Common myeloid progenitor, CD34-positive (primary cell): Measurements from ENCODE around the gene MYLK.
"Not testable (repeated sequence)": the region's sequence is repeated elsewhere in the genome, so short reads cannot be mapped to it uniquely, and the experiment has no call there.

Source experiments
- CTCF ChIA-PET: fragments of 350-600 bp; sonication (Branson Sonifier 250); formaldehyde crosslinking; loops from one replicate; lab custom pipeline; 2021; ENCODE audit warnings: antibody characterized with exemption; lab: Charles Lee
- POLR2A ChIA-PET: fragments of 350-600 bp; sonication (Branson Sonifier 250); formaldehyde crosslinking; loops from one replicate; lab custom pipeline; 2021; ENCODE audit warnings: antibody characterized with exemption; lab: Charles Lee
- DNase-seq, 3 donors: peaks; one replicate each; pipeline versions ENCODE4 v3.0.0 to v3.0.0-alpha.2; 2013
- H3K27ac ChIP-seq, 2 experiments: 1 replicate in 1 of 2; 2 replicates in 1 of 2; pipeline ENCODE4 v1.7.0; 2013; ENCODE audit warnings: inconsistent platforms in 2 of 2, low read length in 2 of 2, mild to moderate bottlenecking in 2 of 2, low read depth in 1 of 2, moderate library complexity in 1 of 2; ENCODE audit not compliant: severe bottlenecking in 2 of 2, insufficient read depth in 1 of 2, poor library complexity in 1 of 2
- H3K27me3 ChIP-seq, 5 experiments: replicated peaks in 2 of 5; 1 replicate in 3 of 5; 2 replicates in 2 of 5; pipeline versions ENCODE4 v1.6.1 to v1.7.0; 2013; ENCODE audit warnings: low read length in 4 of 5, mild to moderate bottlenecking in 2 of 5, moderate library complexity in 2 of 5, inconsistent platforms in 1 of 5; ENCODE audit not compliant: insufficient read depth in 5 of 5, control insufficient read depth in 4 of 5
- H3K36me3 ChIP-seq, 4 experiments: 1 replicate in 2 of 4; 2 replicates in 2 of 4; pipeline versions ENCODE4 v1.6.1 to v1.7.0; 2013; ENCODE audit warnings: low read length in 3 of 4, control low read depth in 1 of 4, mild to moderate bottlenecking in 1 of 4; ENCODE audit not compliant: control insufficient read depth in 4 of 4, insufficient read depth in 4 of 4
- H3K4me1 ChIP-seq, 4 experiments: 1 replicate in 3 of 4; 2 replicates in 1 of 4; pipeline versions ENCODE4 v1.6.1 to v1.7.1; 2013; ENCODE audit warnings: low read length in 3 of 4, mild to moderate bottlenecking in 3 of 4, control low read depth in 1 of 4, inconsistent platforms in 1 of 4, moderate library complexity in 1 of 4; ENCODE audit not compliant: control insufficient read depth in 4 of 4, insufficient read depth in 4 of 4; ENCODE audit errors: control extremely low read depth in 1 of 4
- H3K4me3 ChIP-seq, 7 experiments: 1 replicate in 4 of 7; 2 replicates in 3 of 7; pipeline versions ENCODE4 v1.5.1 to v1.7.0; 2013; ENCODE audit warnings: mild to moderate bottlenecking in 7 of 7, low read length in 6 of 7, moderate library complexity in 6 of 7, inconsistent platforms in 2 of 7, low read depth in 2 of 7, control low read depth in 1 of 7; ENCODE audit not compliant: insufficient read depth in 4 of 7, control insufficient read depth in 1 of 7; ENCODE audit errors: extremely low read depth in 1 of 7
- H3K9me3 ChIP-seq, 5 experiments: 1 replicate in 4 of 5; 2 replicates in 1 of 5; pipeline versions ENCODE4 v1.6.1 to v1.7.1; 2013; ENCODE audit warnings: low read length in 4 of 5, mild to moderate bottlenecking in 2 of 5, inconsistent platforms in 1 of 5, low read depth in 1 of 5, moderate library complexity in 1 of 5; ENCODE audit not compliant: control insufficient read depth in 4 of 5, insufficient read depth in 2 of 5; ENCODE audit errors: control extremely low read depth in 1 of 5
- WGBS: methylation state at CpG from one replicate; pipeline ENCODE4 v1.1.5; 2013; ENCODE audit not compliant: insufficient coverage; 5-methylcytosine and 5-hydroxymethylcytosine counted together

Gene MYLK

DNA sequence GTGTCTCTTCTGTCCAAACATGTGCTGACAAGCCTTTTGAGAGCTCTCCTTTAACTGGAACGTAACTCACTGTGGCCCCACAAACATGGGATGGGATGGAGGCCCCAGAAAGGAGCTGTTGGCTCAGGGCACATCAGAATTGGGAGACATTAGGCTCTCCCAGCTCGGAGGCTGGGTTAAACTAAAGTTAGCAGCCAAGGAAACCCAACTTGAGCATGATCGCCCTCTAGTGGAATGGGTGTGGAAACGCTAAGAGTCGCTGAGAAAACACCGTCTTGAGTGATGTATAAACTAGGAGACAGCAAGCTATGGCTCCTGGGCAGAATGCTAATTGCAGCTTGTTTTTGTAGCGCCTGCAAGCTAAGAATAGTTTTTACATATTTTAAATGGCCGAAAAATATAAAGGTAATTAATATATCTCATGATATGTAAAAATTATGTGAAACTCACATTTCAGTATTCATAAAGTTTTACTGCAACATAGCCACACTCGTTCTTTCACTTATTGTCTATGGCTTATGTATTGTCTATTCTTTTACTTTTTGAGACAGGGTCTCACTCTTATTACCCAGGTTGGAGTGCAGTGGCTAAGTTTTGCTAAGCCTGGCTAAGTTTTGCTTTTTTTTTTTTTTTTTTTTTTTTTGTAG is 160.5 kb downstream of the MYLK start:
- Histone ChIP-seq H3K9me3 (no peaks in the 10 kb centered on the region), H3K36me3 (no peaks in the 10 kb centered on the region), H3K4me1 (peaks cover 0 to 12% (median 2%) of the 10 kb centered on the region in 4 experiments), H3K27ac (no peak overlapping the region), H3K4me3 (peak overlapping the region in 2 of 7 experiments; percentile 22 to 64), H3K27me3 (no peaks in the 10 kb centered on the region)
- POLR2A ChIA-PET = no interaction called here
- WGBS = 11% methylated on average over 6 of the region's 9 CpGs
- DNase-seq = peak; percentile 78 to 91 (median 87)
- CTCF ChIA-PET = interaction anchor here (0.6 to 8.3 kb wide), 22 partner anchors 10 to 209 kb away, joined by 3 to 73 read pairs (median 4); no protein-coding TSS in a partner anchor

DNA sequence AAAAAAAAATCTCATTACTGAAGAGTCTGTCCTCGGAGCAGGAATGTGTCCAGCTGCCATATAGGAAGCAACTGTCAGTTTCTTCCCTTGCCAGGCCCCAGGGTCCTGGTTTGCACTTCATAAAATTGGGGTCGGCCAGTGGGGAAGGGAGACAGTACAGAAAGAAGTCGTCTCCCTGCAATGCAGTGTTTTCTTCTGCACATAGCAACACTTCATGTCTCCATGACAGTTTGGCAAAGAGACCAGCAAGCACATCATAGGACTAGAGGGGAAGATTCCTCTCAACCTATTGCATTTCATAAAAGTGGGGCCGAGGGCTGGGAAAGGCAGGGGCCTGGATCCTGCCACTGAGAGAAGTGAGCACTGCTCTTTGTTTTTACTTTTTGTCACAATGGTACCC is 161.1 kb downstream of the MYLK start:
- Histone ChIP-seq H3K36me3 (no peaks in the 10 kb centered on the region), H3K4me3 (no peak overlapping the region), H3K27me3 (no peaks in the 10 kb centered on the region), H3K9me3 (no peaks in the 10 kb centered on the region), H3K27ac (no peak overlapping the region), H3K4me1 (peaks cover 0 to 12% (median 2%) of the 10 kb centered on the region in 4 experiments)
- CTCF ChIA-PET = interaction anchor here (0.6 to 8.3 kb wide), 22 partner anchors 10 to 537 kb away, joined by 3 to 73 read pairs (median 4); no protein-coding TSS in a partner anchor
- POLR2A ChIA-PET = no interaction called here
- 100% methylated on average over 3 of the region's 4 CpGs for WGBS
- no peak for DNase-seq

DNA sequence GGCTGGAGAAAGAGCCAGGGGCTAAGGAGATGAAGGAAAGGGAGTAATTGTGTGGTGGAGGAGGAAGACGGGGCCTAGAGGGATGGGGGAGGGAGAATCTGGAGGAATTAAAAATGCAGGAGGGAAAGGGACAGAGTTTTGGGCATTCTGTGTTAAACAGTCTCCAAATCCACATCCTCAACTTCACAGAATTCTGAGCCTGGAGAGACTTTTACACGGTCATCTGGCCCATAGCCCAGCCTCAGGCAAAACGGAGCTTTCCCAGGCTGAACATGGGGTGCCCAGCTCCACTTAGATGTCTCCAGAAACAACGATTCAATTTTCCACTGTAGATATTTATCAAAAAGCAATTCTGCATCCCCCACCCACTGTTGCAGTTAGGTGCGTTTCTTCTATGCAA is 161.7 kb downstream of the MYLK start:
- POLR2A ChIA-PET = no interaction called here
- Histone ChIP-seq H3K4me1 (peaks cover 0 to 12% (median 2%) of the 10 kb centered on the region in 4 experiments), H3K36me3 (no peaks in the 10 kb centered on the region), H3K9me3 (no peaks in the 10 kb centered on the region), H3K27me3 (no peaks in the 10 kb centered on the region), H3K4me3 (no peak overlapping the region), H3K27ac (no peak overlapping the region)
- CTCF ChIA-PET = interaction anchor here (1.2 to 8.3 kb wide), 10 partner anchors 9 to 538 kb away, joined by 3 to 73 read pairs (median 8); no protein-coding TSS in a partner anchor
- no peak for DNase-seq
- WGBS = 67% methylated on average over 3 of the region's 5 CpGs

DNA sequence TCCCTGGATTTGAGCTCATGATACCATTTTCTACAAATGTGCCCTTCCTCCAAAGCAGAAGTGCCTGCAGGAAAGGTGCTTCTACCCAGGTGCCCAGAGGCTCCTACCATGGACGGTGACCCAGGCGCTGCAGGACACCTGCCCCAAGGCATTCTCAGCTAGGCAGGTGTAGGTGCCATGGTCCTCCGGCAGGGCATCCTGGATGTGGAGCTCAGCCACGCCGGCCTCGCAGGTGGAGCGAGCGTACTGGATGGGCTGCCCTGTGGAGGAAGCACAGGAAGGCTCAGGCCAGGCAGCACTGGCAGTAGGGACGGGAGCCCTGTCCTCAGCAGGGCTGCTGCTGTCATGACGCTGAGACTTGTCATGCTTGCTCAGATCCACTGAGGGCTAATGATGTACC is 162.1 kb downstream of the MYLK start:
- WGBS = 84% methylated on average over 7 of the region's 10 CpGs
- Histone ChIP-seq H3K4me3 (no peak overlapping the region), H3K27ac (no peak overlapping the region), H3K4me1 (peaks cover 0 to 12% (median 2%) of the 10 kb centered on the region in 4 experiments), H3K36me3 (no peaks in the 10 kb centered on the region), H3K9me3 (no peaks in the 10 kb centered on the region), H3K27me3 (no peaks in the 10 kb centered on the region)
- no peak for DNase-seq
- ChIA-PET CTCF (interaction anchor here (1.2 to 8.3 kb wide), 7 partner anchors 9 to 538 kb away, joined by 3 to 73 read pairs (median 9); no protein-coding TSS in a partner anchor), POLR2A (no interaction called here)

DNA sequence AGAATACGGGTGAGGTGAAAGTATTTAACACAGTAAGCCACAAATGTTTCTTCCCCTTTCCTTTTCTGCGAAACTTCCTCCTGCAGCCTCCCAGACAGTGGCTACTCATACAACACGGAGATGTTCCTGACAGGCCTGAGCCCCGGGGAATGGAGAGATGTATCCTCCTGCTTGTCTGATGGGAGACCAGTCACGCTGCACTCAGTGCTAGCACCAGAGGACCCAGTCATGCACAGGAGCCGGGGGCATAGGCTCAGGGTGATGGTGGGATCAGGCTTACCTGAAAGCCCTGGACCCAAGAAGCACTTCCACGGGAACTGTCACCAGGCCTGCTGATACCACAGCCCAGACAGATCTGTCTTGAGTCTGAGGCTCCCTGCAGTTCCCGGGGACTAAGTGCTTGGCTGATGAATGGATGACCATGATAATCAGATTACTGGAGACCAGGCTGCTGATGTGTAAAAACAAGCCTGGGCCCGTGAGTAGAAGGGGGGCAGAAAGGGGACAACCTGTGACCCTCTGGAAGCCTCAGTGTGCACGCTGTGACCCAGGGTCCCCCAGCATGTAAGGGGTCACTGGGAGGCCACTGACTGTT is 162.9 kb downstream of the MYLK start:
- not testable (repeated sequence) for H3K4me3 ChIP-seq, H3K36me3 ChIP-seq
- CTCF ChIA-PET = interaction anchor here (0.9 to 37.5 kb wide), 3 partner anchors 14 to 70 kb away, joined by 3 to 611 read pairs (median 73); no protein-coding TSS in a partner anchor

DNA sequence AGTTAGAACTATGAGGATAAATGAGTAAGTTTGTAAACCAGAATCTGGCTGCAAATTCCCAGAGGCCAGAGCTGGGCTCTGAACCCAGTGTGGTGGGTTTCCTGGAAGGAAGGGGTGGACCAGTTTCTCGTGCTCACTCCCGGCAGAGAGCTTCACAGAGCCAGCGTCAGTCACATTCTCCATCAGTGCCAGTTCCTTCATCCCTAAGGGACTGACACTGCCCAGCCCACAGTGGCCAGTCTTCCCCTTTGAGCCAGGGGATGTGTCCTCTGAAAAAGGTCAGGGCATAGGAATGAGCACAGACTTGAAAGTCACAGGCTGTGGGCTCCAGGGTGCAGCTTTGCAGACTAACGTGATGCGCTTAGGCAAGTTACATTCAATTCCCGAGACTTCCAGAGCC is 163.5 kb downstream of the MYLK start:
- Histone ChIP-seq H3K4me3 (no peak overlapping the region), H3K27me3 (peaks cover 0 to 3% (median 0%) of the 10 kb centered on the region in 5 experiments), H3K36me3 (no peaks in the 10 kb centered on the region), H3K27ac (no peak overlapping the region), H3K4me1 (peaks cover 0 to 12% (median 2%) of the 10 kb centered on the region in 4 experiments), H3K9me3 (no peaks in the 10 kb centered on the region)
- CTCF ChIA-PET = interaction anchor here (0.9 to 37.5 kb wide), 2 partner anchors 13 to 64 kb away, joined by 3 to 611 read pairs; no protein-coding TSS in a partner anchor
- DNase-seq = no peak
- POLR2A ChIA-PET = no interaction called here
- WGBS = 43% methylated on average over 4 of the region's 6 CpGs

More for the DNA sequence above, 162.9 kb downstream of the MYLK start:
- H3K27me3 ChIP-seq, H3K27ac ChIP-seq, POLR2A ChIA-PET, H3K9me3 ChIP-seq, DNase-seq: not testable (repeated sequence)
- 92% methylated on average over 2 of the region's 10 CpGs for WGBS
- peaks cover 0 to 12% (median 2%) of the 10 kb centered on the region in 4 experiments for H3K4me1 ChIP-seq
